ENCODE results near the gene C1QTNF12.

Gene C1QTNF12

DNA sequence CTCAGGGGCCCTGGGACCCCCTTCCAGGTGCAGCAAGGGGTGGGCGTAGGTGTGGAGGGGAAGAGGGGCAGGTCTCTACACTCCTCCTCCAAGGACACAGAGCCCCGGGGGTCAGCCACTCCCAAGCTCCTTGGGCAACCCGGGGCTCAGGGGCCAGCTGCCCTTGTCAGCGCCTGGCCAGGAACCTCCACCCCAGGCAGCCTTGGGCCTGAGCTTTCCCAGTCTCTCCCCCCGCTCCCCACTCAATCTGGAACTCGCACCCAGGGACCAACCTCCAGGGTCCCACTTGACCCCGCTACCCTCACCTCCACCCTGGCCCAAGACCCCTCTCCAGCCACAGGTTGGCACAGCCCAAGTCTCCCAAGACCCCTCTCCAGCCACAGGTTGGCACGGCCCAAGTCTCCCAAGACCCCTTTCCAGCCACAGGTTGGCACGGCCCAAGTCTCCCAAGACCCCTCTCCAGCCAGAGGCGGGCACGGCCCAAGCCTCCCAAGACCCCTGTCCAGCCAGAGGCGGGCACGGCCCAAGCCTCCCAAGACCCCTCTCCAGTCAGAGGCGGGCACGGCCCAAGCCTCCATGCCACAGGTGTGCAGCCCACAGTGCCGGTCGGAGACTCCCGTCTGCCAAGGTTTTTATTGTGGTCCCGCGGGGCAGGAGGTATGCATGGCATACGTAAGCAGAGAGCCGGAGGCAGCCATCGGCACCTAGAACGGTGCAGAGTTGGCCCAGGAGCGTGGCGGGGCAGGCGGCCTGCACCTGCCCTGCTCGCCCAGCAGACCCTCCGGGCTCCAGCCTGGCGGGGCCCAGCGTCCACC is 35.6 kb downstream of the C1QTNF12 start:
- peak; percentile 16 for DNase-seq

GRCh38 chr1:1208713-1209433 is 37.6 kb downstream of the C1QTNF12 start:
- peak; percentile 54 for DNase-seq

DNA sequence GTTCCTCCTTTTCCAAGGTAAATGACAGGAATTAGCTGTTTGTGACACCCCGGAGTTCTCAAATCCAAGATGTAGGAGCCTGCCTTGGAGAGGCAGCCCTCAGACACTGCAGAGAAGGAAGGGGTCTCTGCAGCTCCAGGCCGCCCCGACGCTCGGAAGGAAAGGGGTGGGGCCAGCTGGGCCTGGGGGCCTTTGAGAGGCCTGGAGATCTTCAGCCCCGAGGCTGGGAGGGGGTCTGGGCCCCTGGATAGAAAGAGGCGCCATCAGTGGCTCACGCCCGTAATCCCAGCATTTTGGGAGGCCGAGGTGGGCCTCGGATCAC is 39.0 kb downstream of the C1QTNF12 start:
- DNase-seq: no peak

DNA sequence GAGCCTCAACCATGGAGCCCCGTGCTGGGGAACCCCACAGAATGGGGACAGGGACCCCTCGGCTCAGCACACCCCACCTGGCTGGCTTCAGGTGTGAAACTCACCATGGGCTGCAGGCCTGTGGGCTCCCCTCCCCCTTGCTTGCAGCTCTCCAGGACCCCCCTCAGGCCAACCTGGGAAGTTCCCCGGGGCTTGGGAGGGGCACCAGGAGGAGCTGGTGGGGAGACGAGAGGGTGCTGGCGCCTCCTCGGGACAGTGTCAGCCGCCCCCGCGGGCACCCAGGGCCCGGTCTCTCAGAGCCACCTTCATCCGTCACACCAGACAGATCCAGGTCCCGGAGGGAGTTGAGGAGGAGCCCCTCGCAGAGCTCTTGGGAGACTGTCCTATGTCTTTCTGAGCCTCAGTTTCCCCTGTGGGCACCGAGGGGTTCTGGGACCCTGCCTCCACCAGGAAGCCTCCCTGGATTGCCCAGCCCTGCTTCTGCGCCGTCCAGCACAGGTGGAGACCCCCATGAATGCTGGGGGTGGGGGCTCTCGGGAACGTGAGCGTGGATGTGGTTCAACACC is 39.5 kb downstream of the C1QTNF12 start:
- peak; percentile 38 for DNase-seq

- DNase-seq: peak; percentile 56
Observed at GRCh38 chr1:1206376-1206965, 40.1 kb downstream of the C1QTNF12 start, which contains the start of gene TNFRSF18. Gene TNFRSF18, minus strand, starts transcription at chr1:1206592. Its CDS starts 21 bp downstream, at chr1:1206571.

DNA sequence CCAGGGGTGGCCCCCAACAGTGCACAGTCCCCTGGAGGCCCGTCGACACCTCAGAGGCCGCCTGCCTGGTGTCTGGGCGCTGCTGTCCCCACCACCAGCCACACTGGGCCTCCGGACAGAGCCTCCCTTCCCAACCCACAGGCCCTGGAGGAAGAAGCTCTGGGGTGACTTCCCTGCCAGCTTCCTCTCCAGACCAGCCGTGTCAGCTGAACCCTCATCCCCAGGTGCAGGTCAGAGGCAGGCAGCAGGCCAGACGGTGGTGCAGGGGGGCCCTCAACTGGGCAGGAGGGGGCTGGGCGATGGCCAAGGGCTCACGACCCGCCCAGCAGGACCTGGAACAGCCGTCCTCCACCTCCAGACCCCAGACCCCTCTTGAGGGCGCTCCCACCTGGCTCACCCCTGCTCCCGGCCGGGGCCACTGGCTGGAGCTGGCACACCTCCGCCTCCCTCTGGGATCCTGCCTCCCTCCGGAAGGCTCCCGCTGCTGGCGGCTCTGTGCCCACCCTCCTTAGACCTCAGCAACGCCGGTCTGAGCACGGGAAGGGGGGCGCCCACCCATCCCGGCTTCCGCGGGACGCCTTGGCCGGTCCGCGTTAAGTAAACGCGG is 40.6 kb downstream of the C1QTNF12 start:
- DNase-seq: peak; percentile 26

- DNase-seq: peak; percentile 24
Observed at GRCh38 chr1:1204998-1205768, 41.3 kb downstream of the C1QTNF12 start.

DNA sequence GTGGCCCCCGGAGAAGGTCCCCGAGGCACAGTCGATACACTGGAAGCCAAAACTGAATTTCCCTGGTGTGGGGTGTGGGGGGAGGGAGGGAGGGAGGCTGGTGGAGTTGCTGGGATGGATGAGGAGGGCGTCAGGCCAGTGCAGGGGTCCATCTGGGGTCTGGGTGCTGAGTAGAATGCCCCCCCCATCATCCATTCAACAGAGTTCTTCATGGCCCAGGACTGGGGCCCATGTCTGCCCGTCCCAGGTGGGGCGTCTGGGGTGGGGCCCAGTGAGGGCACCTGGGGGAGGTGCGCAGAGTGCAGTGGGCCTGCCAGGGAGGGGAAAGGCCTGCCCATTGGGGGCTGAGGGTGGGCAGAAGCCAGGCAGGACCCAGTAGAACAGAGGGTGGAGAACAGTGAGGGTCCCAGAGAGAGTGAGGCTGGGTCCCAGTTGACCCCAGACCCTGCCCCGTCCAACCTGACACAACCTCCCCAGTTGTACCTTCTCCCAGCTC is 42.0 kb downstream of the C1QTNF12 start:
- peak; percentile 15 for DNase-seq

DNA sequence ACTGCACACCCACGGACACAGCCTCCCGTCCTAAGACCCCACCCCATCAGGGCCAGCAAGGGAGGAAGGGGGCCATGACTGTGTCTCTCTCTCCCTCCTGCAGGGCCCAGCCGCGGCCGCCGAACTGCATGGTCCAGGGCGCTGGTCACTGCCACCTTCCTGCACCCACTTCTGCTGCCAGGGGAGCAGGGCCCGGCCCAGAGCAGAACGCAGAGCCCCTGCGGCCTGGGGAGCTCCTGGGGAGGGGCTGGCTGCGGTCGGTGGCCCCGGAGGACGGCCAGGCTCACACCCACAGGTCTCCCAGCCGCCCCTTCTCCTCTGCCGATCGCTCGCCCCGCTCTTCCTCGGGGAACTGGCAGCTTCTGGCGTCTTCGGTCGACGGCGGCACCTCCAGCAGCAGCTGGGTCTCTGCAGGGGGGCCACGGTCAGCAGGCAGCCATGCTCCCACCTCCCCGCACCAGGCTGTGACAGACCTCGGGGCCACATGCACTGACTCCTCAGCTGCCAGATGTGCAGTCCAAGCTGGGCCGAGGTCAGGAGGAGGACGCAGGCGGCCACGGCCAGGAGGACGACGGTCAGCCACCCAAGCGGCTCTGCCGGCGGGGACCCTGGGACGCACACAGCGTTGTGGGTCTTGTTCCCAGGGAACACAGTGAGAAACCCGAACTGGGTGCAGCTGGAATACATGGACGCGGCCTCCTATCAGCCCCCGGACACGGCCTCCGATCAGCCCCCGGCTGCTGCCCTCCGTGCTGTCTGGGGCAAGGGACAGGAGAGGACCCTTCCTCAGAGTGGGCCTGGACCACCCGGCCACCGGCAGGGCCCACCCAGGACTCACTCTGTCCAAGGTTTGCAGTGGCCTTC is 42.7 kb downstream of the C1QTNF12 start:
- no peak for DNase-seq

DNA sequence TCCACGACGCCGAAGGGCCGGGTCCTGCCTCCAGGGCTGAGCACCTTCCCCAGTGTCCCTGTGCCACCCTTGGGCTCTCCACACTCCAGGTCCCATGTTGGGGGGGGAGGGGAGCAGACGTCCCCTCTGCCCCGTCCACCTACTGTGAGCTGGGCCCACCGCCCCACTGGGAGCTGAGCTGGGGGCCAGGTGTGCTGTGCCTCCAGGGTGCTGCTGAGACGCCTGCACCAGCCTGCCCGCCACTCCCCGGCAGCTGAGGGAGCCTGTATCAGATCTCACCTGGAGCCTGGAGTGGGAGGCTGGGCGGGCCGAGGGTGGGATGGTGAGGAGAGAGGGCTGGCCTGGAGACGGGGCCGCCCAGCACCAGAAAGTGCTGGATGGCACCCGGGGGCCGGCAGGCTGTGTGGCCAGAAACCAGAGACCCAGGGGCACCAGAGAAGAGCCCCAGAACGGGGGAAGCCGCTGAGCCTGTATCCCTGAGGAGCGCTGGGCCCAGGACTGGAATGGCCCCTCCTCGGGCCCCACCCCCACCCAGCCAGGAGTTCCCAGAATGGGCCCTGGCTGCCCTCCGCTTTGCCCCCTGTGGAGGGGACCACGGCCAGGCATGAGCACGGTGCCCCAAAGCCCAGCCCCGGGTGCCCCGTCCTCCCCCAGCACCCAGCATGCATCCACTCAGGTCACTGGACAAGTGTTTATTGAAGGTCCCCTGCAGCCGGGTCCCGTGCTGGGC is 43.5 kb downstream of the C1QTNF12 start:
- DNase-seq: no peak

DNA sequence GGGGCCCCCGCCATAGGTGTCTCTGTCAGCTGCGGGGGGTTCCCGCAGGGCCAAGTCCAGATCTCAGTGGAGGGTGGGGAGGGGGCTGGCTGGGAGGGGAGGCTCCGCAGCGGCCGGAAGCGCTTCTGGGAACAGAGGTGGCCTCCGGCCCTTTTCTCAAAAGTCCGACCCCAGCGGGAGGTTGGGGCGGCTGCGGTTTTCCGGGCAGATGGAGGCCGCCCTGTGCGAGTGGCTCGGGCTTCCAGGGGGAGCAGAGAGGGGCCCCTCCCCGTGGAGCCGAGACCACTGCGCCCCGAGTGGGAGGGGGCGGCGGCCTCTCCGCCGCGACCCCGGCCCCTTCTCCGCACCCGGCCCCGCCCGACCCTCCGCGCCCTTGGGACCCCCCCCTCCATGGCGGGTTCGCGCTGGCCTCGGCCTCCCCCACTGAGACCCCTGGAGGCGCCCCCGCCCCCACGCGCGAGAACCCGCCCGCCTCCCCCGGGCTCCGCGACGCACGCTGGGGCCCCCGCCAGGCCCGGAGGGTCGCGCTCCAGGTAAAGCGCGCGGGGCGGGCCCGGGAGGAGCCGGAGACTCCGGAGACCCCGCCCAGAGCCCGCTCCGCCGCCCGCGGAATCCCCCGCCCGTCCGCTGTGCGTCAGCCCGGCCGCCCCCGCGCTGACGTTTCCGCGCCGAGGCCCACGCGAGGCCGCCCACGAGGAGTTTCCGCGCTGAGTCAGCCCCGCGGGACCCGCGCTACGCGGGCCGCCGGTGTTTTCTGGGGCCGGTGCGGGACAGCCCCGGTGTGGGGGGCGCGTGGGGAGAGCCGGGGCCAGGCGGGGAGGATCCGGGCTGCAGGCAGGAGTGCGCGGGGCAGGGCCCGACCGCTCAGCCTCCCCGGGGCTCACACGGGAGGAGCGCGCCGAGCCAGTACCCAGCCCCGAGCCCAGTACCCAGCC is 45.4 kb downstream of the C1QTNF12 start:
- DNase-seq: peak; percentile 96

- peak; percentile 21 for DNase-seq
Observed at GRCh38 chr1:1199961-1200875, 46.3 kb downstream of the C1QTNF12 start.

DNA sequence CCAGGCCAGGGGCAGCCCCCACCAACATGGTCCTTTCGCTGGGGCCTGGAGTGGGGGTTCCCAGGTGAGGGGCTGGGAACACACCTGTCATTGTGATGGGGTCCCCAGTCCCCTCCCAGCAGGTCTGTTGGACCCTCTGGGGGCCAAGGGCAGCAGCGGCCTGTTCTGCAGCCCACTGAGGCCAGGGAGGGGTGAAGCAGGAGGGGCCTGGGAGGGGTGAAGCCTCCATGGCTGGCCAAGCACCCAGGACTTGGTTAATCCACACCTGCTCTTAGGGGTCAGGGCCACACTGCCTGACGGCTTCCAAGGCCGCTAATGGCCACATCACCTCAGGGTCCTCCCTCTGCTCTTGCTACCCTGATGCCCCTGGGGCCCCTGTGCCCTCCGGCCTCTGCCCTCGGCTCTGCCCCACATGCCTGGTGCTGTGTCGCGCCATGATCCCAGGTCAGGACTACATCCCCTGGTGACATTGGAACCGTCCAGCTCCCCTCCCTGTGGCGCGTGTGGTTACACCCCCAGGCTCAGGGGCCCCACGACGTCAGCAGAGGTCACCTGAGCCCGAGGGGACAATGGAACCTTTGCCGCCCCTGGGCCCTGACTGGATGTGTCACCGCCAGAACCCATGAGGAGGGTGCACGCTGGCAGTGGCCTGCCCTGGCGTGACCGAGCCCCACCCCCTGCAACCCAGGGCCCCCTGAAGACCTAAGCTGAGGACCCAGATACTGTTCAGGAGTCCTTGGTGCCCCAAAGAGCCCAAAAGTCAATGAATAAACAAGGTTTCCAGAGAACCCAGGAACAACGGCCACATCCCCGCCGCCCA is 47.2 kb downstream of the C1QTNF12 start:
- peak; percentile 19 for DNase-seq

DNA sequence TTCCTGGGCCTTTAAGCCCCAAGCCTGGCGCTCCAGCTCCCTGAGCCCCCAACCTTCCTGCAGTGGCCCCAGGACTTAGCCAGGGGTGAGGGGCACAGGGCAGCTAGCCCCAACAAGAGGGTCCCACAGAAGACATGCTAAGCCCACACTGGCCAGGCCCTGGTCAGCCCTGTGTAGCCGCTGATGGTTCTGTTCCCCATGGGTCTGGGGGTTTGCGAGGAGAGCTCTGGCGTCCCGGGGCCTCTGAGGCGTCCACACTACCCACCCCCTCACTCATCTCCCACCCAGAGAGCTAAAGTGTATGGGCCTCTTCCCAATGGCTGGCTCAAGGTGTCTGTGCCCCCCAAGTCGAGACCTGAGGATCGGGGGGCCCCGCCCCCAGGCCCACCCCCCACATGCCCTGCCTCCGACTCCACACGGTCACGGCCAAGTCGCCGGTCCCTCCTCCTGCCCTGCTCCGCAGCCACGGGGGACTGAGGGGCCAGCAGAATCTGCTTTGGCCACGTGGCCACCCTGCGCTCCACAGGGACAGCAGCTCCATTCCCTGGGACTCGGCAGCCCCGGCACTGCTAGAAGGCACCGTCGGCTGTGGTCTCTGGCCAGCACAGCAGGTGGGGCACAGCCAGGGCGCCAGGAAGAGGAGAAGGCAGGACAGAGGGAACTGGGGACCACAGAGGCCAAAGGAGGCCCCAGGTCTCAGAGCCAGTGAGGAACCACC is 47.9 kb downstream of the C1QTNF12 start:
- DNase-seq: peak; percentile 15

DNA sequence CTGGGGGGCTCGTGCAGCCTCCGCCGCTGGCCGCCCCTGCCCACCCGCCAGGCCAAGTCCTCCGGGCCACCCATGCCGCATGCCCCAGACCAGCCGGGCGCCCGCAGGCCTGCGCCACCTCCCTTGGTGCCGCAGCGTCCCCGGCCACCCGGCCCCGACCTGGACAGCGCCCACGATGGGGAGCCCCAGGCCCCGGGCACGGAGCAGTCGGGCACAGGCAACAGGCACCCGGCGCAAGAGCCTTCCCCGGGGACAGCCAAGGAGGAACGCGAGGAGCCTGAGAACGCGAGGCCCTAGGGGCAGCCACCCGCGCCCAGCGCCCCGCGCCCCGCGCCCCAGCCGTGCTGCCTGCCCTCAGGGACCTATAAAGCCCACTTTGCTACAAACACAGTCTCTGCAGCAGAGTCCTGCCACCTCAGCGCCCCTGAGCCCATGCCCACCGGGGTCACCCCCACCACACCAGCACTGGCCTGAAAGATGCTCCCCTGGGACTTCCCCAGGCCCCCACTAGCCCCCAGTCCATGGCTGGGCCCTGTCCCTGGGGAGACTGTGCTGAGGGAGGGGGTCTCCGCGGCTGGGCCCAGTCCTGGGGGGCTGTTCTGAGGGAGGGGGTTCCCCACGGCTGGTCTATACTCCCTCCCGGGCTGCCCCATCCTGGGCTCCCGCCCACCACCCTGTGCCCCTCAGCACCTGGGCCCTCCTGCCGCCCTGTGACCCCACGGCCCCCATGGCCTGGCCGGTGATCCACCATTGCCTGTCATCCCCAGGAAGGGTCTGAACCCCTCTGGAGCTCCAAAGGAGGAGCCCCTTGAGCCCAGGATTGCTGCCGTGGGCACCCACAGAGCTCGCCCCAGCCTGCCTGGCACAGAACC is 48.7 kb downstream of the C1QTNF12 start:
- peak; percentile 15 for DNase-seq

GRCh38 chr1:1197188-1197500 is 49.4 kb downstream of the C1QTNF12 start:
- no peak for DNase-seq

Data from activated CD8-positive, alpha-beta memory T cell treated with anti-CD3 and anti-CD28 coated beads, Interleukin-2, amount 50 U/mL, for 4 hours (primary cell).